Transverse colon (tissue), 4 donors: ENCODE results near the gene SNX30. TPM values are rescaled to one million over a fixed set of nuclear protein-coding genes. Genes with fewer than 3 reads are reported as not detected.

Experiments
- DNase-seq: peaks from one replicate; pipeline ENCODE4 v3.0.0-alpha.2; 2019
- H3K27ac ChIP-seq, 4 donors: fragments of 200-600 bp; sonication (generic); 2 replicates each; pipeline ENCODE4 v1.5.1; 2016 to 2018; ENCODE audit warnings: inconsistent platforms in 4 of 4
- H3K27me3 ChIP-seq: fragments of 200-600 bp; sonication (generic); 2 replicates; pipeline ENCODE4 v1.5.1; 2017; ENCODE audit warnings: inconsistent platforms
- H3K36me3 ChIP-seq, 4 donors: fragments of 200-600 bp; sonication (generic); 2 replicates each; pipeline ENCODE4 v1.5.1; 2017 to 2019; ENCODE audit warnings: inconsistent platforms in 4 of 4
- H3K4me1 ChIP-seq, 4 donors: fragments of 200-600 bp; sonication (generic); 2 replicates each; pipeline ENCODE4 v1.5.1; 2017 to 2020; ENCODE audit warnings: inconsistent platforms in 4 of 4
- H3K4me3 ChIP-seq, 4 donors: fragments of 200-600 bp; sonication (generic); 1 replicate in 1 of 4; 2 replicates in 3 of 4; pipeline versions ENCODE4 v1.5.1 to v1.6.1; 2017 to 2019; ENCODE audit warnings: inconsistent platforms in 4 of 4
- H3K9me3 ChIP-seq, 2 donors: fragments of 200-600 bp; sonication (generic); 2 replicates each; pipeline ENCODE4 v1.5.1; 2017 to 2019; ENCODE audit warnings: inconsistent platforms in 2 of 2
- CTCF ChIP-seq, 5 experiments: fragments of 200-600 bp in 3 of 5; fragments of 450-650 bp in 2 of 5; sonication (generic) in 3 of 5; IDR thresholded peaks; 1 replicate in 2 of 5; 2 replicates in 3 of 5; pipeline ENCODE4 v1.5.1; 2016 to 2017; ENCODE audit warnings: antibody characterized with exemption in 5 of 5, inconsistent platforms in 3 of 5, mild to moderate bottlenecking in 2 of 5, moderate library complexity in 1 of 5
- EP300 ChIP-seq: sonication (generic); formaldehyde crosslinking; IDR thresholded peaks from one replicate; pipeline ENCODE4 v1.6.1; 2017; ENCODE audit warnings: antibody characterized with exemption, low read depth
- POLR2A ChIP-seq: fragments of 450-650 bp; IDR thresholded peaks from one replicate; pipeline ENCODE4 v1.6.1; 2016; ENCODE audit warnings: antibody characterized with exemption, mild to moderate bottlenecking, moderate library complexity
- POLR2AphosphoS5 ChIP-seq, 3 donors: sonication (generic); formaldehyde crosslinking; IDR thresholded peaks; one replicate each; pipeline ENCODE4 v1.6.1; 2016; ENCODE audit warnings: antibody characterized with exemption in 3 of 3
- WGBS, 2 donors: methylation state at CpG; one replicate each; pipeline ENCODE4 v1.1.5; 2018; ENCODE audit warnings: low coverage in 1 of 2; 5-methylcytosine and 5-hydroxymethylcytosine counted together
- in situ Hi-C, 4 donors: fragments of 200-750 bp; cut with MboI; loops; one replicate each; pipeline versions ENCODE4 v1.15.0 to v1.15.1; 2017; ENCODE audit warnings: low sequenced_read_pairs in 3 of 4, low pct_ligation_motif_present in 1 of 4, low pct_unique_long_range_greater_than_20kb in 1 of 4
- intact Hi-C: fragments of 100-400 bp; cut with DNase I; formaldehyde crosslinking; loops from one replicate; pipeline ENCODE4 v1.15.1; 2023; ENCODE audit warnings: low total_unique reads
- total RNA-seq, 4 donors: library from RNA; depleted of rRNA; stranded (reverse); fragments of >200 nt; gene quantifications; one replicate each; pipeline ENCODE4 v1.1.0, GENCODE V29; 2016

SNX30 gene
- total RNA-seq, 4 donors from 2014 or later = 15.7 to 46.4 (median 45.7) TPM

GRCh38 chr9:112900488-112900887 is 149.9 kb downstream of the SNX30 start:
- 68 to 84% methylated on average over 4 of the region's 4 CpGs for WGBS, 2 donors
- DNase-seq = no peak
- H3K9me3 ChIP-seq = no peaks in the 10 kb centered on the region
- no peak overlapping the region for H3K27ac ChIP-seq
- intact Hi-C loops = no loop called here
- H3K27me3 ChIP-seq = peaks cover 6% of the 10 kb centered on the region
- H3K4me3 ChIP-seq = no peak overlapping the region
- in situ Hi-C loops = loop anchor here in 3 of 4 donors (10.0 to 25.0 kb wide), 3 partner anchors 56 to 237 kb away; no protein-coding TSS in a partner anchor
- no peaks in the 10 kb centered on the region for H3K36me3 ChIP-seq
- TF ChIP-seq EP300 (no peak), CTCF (IDR thresholded peaks at IDR 0.05) (no peak), POLR2AphosphoS5 (IDR thresholded peaks at IDR 0.05) (no peak), POLR2A (no peak)
- H3K4me1 ChIP-seq = no peaks in the 10 kb centered on the region

GRCh38 chr9:112900901-112901300 is 150.3 kb downstream of the SNX30 start:
- Histone ChIP-seq H3K4me1 (no peaks in the 10 kb centered on the region), H3K4me3 (no peak overlapping the region), H3K27me3 (peaks cover 6% of the 10 kb centered on the region), H3K9me3 (no peaks in the 10 kb centered on the region), H3K36me3 (no peaks in the 10 kb centered on the region), H3K27ac (no peak overlapping the region)
- DNase-seq = no peak
- 68 to 100% methylated on average over 1 of the region's 1 CpG for whole genome bisulfite sequencing, 2 donors
- intact Hi-C loops = no loop called here
- in situ Hi-C loops = loop anchor here in 3 of 4 donors (10.0 to 25.0 kb wide), 3 partner anchors 56 to 236 kb away; no protein-coding TSS in a partner anchor
- TF ChIP-seq CTCF (IDR thresholded peaks at IDR 0.05) (no peak), EP300 (no peak), POLR2A (no peak), POLR2AphosphoS5 (IDR thresholded peaks at IDR 0.05) (no peak)

- Histone ChIP-seq H3K36me3 (no peaks in the 10 kb centered on the region), H3K4me1 (no peaks in the 10 kb centered on the region), H3K4me3 (no peak overlapping the region), H3K27me3 (no peaks in the 10 kb centered on the region), H3K27ac (no peak overlapping the region), H3K9me3 (no peaks in the 10 kb centered on the region)
- intact Hi-C loops = loop anchor here (5.0 kb wide), 1 partner anchor 1993 kb away; no protein-coding TSS in a partner anchor
- no peak for DNase-seq
- 69% methylated on average over 4 of the region's 4 CpGs; no CpG with 5 or more reads in 1 of the 2 donors for WGBS, 2 donors
- in situ Hi-C loops = loop anchor here in 3 of 4 donors (10.0 to 25.0 kb wide), 3 partner anchors 60 to 232 kb away; no protein-coding TSS in a partner anchor
- TF ChIP-seq POLR2AphosphoS5 (IDR thresholded peaks at IDR 0.05) = no peak
Measured at GRCh38 chr9:112905084-112905483, 154.5 kb downstream of the SNX30 start.

GRCh38 chr9:112911736-112912135 is 161.2 kb downstream of the SNX30 start:
- Histone ChIP-seq H3K4me3 (no peak overlapping the region), H3K4me1 (peaks cover 0 to 3% (median 1%) of the 10 kb centered on the region in 4 donors), H3K9me3 (no peaks in the 10 kb centered on the region), H3K27me3 (no peaks in the 10 kb centered on the region), H3K36me3 (no peaks in the 10 kb centered on the region), H3K27ac (no peak overlapping the region)
- in situ Hi-C loops = loop anchor here in 2 of 4 donors (25.0 kb wide), 2 partner anchors 201 to 226 kb away; no protein-coding TSS in a partner anchor
- TF ChIP-seq EP300 = no peak
- no peak for TF ChIP-seq POLR2A
- no peak for TF ChIP-seq CTCF (IDR thresholded peaks at IDR 0.05)
- no peak for TF ChIP-seq POLR2AphosphoS5 (IDR thresholded peaks at IDR 0.05)
- no peak for DNase-seq
- intact Hi-C loops = no loop called here
- WGBS, 2 donors = 68 to 86% methylated on average over 1 to 2 of the region's 2 CpGs

- Histone ChIP-seq H3K4me3 (no peak overlapping the region), H3K4me1 (peaks cover 0 to 11% (median 5%) of the 10 kb centered on the region in 4 donors), H3K9me3 (no peaks in the 10 kb centered on the region), H3K36me3 (no peaks in the 10 kb centered on the region), H3K27ac (no peak overlapping the region), H3K27me3 (no peaks in the 10 kb centered on the region)
- WGBS, 2 donors = 78 to 83% methylated on average over 1 to 3 of the region's 3 CpGs
- in situ Hi-C loops (loop anchor here in 2 of 4 donors (25.0 kb wide), 2 partner anchors 200 to 225 kb away; no protein-coding TSS in a partner anchor), intact Hi-C loops (no loop called here)
- no peak for DNase-seq
- no peak for TF ChIP-seq CTCF (IDR thresholded peaks at IDR 0.05)
- no peak for TF ChIP-seq POLR2A
- no peak for TF ChIP-seq POLR2AphosphoS5 (IDR thresholded peaks at IDR 0.05)
- no peak for TF ChIP-seq EP300
Measured at GRCh38 chr9:112912636-112913035, 162.1 kb downstream of the SNX30 start.
